ENCODE measurements around the gene ALLC. TPM values are rescaled to one million over a fixed set of nuclear protein-coding genes. Genes with fewer than 3 reads are reported as not detected.

The ALLC gene
- polyA plus RNA-seq, 2 of the 4 experiments (the other 2 are of a cell fraction) = not detected

GRCh38 chr2:3643371-3644245 lies 14.4 kb upstream of the ALLC start:
- DNase-seq (ENCODE audit: low read depth in 1 of 2, low spot score in 1 of 2) (no peak), FAIRE-seq (no peak), ATAC-seq (no peak)
- Histone ChIP-seq H3K9me3 (no peaks in the 10 kb centered on the region), H3K4me1 (no peaks in the 10 kb centered on the region), H3K4me2 (no peak overlapping the region), H3K27ac (no peak overlapping the region), H3K4me3 (no peak overlapping the region)
- ChIA-PET POLR2A (no interaction called here), CTCF (interaction anchor here (0.6 to 1.4 kb wide), 5 partner anchors 7 to 211 kb away, joined by 3 to 7 read pairs (median 3); no protein-coding TSS in a partner anchor)
- WGBS (ENCODE audit: missing lambda C conversion rate) = 80% methylated on average over 48 of the region's 48 CpGs
- TF ChIP-seq FOXS1 (CRISPR knock-in tag; IDR thresholded peaks at IDR 0.05) (no peak), HOXA7 (CRISPR knock-in tag; IDR thresholded peaks at IDR 0.05) (no peak), FOSB (CRISPR knock-in tag; IDR thresholded peaks at IDR 0.05) (no peak), CHD2 (IDR thresholded peaks at IDR 0.05; ENCODE audit: low read length, partially characterized antibody) (no peak), USF2 (IDR thresholded peaks at IDR 0.05) (no peak), HMGXB4 (CRISPR knock-in tag; IDR thresholded peaks at IDR 0.05; ENCODE audit: borderline replicate concordance) (no peak), HOXB13 (CRISPR knock-in tag; IDR thresholded peaks at IDR 0.05; ENCODE audit: low read depth) (no peak), NPAS2 (CRISPR knock-in tag; IDR thresholded peaks at IDR 0.05; ENCODE audit: borderline replicate concordance) (no peak), RFX5 (IDR thresholded peaks at IDR 0.05) (no peak), KDM1A (IDR thresholded peaks at IDR 0.05; ENCODE audit: low read depth) (no peak), BCL3 (IDR thresholded peaks at IDR 0.05) (no peak), RNF2 (IDR thresholded peaks at IDR 0.05; ENCODE audit: borderline replicate concordance, low read depth) (no peak), NR3C1 (IDR thresholded peaks at IDR 0.05) (no peak), ZSCAN20 (CRISPR knock-in tag; IDR thresholded peaks at IDR 0.05) (no peak), EHF (CRISPR knock-in tag; IDR thresholded peaks at IDR 0.05) (no peak), CBX2 (IDR thresholded peaks at IDR 0.05; ENCODE audit: borderline replicate concordance, low read depth) (no peak)

- Histone ChIP-seq H3K9me3 (no peaks in the 10 kb centered on the region), H3K27ac (no peak overlapping the region), H3K4me3 (no peak overlapping the region), H3K4me2 (no peak overlapping the region), H3K4me1 (no peaks in the 10 kb centered on the region)
- no peak for FAIRE-seq
- POLR2A ChIA-PET = no interaction called here
- CTCF ChIA-PET = interaction anchor here (1.2 kb wide), 1 partner anchor 10 kb away, joined by 3 read pairs; no protein-coding TSS in a partner anchor
- no peak for DNase-seq (ENCODE audit: low read depth in 1 of 2, low spot score in 1 of 2)
- ATAC-seq = no peak
- TF ChIP-seq FOXS1 (CRISPR knock-in tag; IDR thresholded peaks at IDR 0.05) (no peak), MAFK (IDR thresholded peaks at IDR 0.05; ENCODE audit: partially characterized antibody) (no peak), USF2 (IDR thresholded peaks at IDR 0.05) (no peak), KDM5A (IDR thresholded peaks at IDR 0.05) (no peak), POLR2A (IDR thresholded peaks at IDR 0.05; ENCODE audit: low read length) (no peak), NPAS2 (CRISPR knock-in tag; IDR thresholded peaks at IDR 0.05; ENCODE audit: borderline replicate concordance) (no peak), ZNF302 (CRISPR knock-in tag; IDR thresholded peaks at IDR 0.05) (no peak), ESRRA (IDR thresholded peaks at IDR 0.05; ENCODE audit: borderline replicate concordance, low read length) (no peak), RARB (CRISPR knock-in tag; IDR thresholded peaks at IDR 0.05) (no peak), ZFP36 (IDR thresholded peaks at IDR 0.05; ENCODE audit: borderline replicate concordance, partially characterized antibody) (no peak), CBX8 (IDR thresholded peaks at IDR 0.05) (no peak), HMGXB4 (CRISPR knock-in tag; IDR thresholded peaks at IDR 0.05; ENCODE audit: borderline replicate concordance) (no peak), REST (IDR thresholded peaks at IDR 0.05) (no peak), TFCP2L1 (CRISPR knock-in tag; IDR thresholded peaks at IDR 0.05) (no peak)
These were observed 13.8 kb upstream of the ALLC start for GRCh38 chr2:3644246-3644525.

Data from A549 (cell line).